Fibroblast of upper back skin (primary cell): ENCODE data around the gene STK17B.
A peak's percentile ranks its signal among the peaks of the same experiment; 100 is the strongest.

Experiments used
- DNase-seq: peaks from one replicate; pipeline ENCODE4 v3.0.0-alpha.2; 2013

STK17B gene

DNA sequence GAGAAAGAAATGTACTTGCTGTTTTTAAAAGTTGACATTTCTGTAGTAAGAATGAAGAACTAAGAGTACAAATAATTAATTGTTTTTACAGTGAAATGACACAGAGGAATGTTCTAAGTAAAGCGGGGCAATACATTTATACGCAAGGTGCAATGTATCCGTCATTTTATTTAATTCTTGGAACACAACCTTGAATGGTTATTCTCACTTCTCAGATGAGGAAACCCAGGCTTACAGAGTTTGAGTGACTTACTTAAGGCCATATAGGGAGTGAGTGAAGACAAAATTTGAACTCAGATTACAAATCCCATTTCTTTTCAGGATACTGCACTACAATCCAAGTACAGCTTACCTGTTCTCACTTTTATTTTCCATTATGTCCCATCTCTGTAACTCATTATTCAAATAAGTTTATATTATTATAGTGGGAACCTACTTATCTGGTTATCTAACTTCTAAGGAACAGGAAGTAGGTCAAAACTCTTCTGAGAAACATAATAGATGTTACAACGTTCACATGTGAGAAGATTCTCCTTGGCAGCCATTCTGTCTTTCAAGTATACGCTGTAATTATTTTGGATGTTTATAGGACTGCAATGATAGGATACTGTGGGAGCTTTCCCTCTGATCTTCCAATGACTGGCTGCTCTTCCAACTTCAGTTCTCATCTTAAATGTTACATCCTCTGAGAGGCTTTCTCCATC is 12.3 kb upstream of the STK17B start:
- DNase-seq: no peak

DNA sequence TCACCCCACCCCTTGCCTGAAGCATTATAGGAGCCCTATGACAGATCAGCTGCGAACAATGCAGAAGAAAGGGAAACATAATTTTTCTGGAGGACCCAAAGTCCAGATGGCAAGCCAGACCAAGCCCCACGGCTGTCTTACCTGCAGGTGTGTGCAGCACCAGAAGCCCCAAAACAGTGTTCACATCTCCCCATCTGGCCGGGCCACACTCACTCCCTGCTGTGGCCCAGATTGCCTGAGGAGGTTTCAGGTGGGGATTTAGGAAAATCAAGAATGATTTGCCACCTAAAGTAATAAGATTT is 11.7 kb upstream of the STK17B start:
- no peak for DNase-seq

DNA sequence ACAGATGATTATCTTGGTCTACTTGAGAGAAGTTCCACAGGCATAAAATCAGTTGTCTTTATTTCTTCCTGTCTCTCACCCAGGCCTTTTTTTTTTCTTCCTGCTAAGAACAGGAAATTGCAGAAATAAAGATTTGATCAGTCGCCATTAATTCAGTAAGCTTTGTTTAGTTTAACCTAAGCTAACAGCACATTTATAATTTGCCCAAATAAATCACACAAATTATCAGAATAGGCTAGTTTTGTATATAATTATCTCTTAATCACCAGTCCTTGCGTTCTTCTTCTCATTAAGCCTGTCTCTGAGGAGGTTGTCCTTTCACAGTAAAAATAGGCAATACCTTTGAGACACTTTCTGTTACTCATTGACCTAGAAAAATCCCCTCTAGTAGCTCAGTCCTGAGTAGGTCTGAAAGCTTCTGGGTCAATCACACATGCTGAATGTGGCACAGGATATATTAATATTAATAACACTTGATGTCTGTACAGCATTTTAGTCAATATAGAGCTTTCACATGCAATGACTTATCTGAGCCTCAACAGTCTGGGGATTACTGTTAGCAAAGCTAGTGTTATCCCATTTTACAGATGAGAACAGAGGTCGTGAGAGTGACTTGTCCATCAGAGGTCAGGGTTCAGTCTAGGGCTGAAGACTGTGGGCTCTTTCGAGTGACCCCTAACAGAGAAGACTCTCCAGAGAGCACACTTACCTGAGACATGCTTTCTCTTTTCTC is 11.2 kb upstream of the STK17B start:
- no peak for DNase-seq

DNA sequence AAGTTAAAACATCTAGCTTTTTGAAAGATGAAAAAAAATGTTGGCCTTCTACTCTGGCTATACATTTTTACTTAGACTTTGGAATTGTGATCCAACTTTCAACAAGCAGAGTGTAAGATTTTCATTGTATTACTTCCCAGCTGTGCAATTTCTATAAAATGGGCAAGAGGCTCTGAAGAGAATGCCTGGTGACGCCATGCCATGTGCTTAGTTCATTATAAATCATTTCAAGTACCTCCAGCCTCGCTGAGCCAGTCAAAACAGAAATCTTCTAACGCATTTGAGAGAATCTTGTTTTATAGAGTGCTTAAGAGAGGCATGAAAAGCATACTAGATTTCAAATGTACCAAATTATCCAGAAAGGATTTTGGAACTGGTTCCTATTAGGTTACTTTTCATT is 10.1 kb upstream of the STK17B start:
- no peak for DNase-seq

DNA sequence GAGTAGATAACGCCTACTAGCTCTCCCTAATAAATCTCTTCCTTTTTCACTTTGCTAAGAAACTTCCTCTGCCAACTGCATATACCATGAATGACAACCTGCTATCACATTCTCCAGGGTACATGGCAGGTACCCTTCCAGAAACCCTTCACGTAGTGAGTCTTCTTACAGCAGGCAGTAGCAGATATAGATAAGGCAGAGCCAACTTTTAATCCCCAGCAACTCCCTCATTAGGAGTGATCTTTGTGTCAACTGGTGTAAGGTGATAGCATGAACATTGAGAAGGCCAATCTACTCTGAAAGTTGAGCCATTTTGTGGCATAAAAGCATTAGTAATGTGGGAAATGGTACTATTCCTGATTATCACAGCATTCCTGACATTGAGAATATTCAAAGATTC is 5.7 kb upstream of the STK17B start:
- DNase-seq: no peak

DNA sequence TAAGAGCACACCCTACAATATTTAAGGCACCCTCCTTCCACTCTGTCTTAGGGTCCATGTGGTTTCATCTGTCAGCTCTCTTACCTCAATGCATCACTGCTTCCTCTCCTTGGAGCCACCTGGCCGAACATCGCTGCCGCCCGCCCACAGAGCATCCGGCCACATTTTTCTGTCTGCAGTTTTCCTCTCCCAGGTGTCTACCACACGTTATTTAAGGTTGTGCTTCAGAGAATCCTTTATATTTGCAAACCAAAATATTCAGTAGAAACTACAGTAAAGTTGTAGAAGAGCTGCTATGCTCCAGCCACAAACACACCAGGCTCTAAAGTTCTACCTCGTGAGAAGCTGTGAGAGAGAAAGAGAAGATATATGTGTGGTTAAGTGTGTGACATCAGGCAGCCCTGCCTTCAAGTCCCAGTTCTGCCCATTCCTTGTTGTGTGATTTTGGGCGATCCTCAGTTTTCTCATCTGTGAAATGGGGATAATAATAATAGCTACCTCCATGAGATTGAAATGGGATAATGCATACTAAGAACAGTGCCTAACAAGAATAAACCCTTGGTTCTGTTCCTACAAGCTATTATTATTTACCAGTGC is 4.9 kb upstream of the STK17B start:
- no peak for DNase-seq

DNA sequence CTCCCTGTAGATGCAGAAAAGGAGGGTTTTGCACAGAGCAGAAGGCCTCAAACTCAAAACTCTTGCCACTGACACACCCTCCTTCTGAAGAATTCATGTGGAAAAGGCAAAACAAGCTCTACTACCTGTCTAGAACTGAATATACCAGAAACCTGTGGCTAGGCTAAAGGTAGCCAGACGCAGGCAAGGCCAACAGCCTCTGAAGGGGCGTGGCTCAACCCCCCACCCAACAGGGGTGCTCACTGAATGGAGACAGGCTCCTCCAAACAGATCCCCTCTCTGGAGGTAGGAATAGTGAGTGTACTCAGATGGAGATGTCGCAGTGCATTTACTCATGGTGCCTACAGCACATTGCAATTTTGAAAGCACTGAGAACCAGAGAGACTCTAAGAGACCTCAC is 3.0 kb upstream of the STK17B start:
- no peak for DNase-seq

DNA sequence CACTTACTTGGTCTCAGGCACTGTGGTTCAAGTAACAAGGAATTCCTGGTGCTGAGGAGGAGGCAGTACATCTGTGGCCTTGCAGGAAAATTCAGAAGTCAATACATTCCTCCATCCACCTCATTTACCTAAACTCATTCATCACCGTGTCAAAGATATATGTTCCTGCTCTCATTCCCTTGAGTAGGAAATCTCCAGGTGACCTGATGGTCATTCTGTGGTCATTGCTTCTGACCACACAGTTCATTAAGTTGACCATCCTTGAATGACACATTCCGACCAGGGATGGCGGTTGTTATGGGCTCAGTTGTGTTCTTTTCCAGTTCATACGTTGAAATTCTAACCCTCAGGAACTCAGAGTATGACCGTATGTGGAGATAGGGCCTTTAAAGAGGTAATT is 2.1 kb upstream of the STK17B start:
- no peak for DNase-seq

DNA sequence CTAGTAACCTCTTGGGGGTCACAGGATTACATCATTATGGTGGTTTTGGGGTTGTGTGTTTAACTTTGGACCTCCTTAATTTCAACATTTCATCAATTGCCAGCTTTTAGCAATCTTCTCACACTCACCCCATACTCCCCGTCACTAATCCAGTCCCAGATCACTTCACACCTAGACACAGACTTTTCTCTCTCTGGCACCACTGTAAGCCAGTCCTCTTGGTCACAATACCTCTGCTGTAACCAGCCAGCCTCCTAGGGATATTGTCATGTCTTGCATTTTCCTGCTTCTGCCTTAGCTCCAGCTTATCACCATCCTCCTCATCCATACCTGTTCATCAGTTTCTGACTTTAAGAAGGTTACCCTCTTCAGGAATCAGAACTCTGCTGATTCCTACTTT is 1.6 kb upstream of the STK17B start:
- no peak for DNase-seq

DNA sequence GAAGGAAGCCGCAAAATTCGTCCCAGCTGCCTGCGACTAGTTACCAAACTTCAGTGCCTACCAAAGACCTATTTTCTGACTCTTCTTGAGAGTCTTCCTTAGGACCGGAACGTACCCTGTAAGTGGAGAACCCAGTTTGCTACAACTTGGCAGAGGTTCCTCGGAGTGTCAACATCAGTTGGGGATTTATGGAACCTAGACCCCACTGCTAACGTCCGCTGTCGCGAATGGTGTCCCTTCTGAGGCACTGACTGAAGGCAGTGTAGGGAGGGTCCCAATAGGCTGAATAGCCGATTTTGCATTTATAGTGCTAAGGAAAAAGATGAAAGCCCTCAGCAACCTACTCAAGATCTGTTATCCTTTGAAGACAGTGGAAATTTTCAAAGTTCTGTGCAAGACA is 568 bp upstream of the STK17B start:
- no peak for DNase-seq

DNA sequence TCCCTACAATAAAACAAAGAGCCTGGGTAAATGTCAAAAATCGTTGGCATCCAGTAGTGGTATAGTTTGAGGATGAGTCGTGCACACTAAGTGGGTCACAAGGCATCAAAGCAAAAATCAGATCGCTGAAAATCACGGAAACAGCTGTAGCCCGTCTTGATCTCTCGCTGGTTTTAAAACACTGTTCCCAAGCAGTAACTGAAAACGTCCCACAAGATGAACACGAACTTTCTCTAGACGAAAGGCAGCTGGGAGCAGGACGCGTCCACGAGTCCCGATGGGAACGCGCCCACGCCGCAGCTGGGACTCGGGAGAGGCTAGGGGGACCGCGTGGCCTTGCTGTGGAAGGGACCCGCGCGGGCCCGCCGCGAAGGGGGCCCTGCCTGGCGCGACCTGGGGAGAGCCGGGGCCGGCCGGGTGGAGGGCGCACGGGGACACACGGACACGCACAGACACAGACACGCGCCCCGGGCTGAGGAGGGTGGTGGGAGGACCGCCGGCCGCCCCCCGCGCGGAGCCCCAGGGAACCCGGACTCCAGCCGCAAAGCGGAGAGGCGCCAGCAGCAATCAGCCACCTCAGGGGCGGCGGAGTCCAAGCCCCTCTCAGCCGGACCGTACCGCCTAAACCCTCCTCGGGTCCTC is 651 bp downstream of the STK17B start:
- DNase-seq: peak; percentile 44

DNA sequence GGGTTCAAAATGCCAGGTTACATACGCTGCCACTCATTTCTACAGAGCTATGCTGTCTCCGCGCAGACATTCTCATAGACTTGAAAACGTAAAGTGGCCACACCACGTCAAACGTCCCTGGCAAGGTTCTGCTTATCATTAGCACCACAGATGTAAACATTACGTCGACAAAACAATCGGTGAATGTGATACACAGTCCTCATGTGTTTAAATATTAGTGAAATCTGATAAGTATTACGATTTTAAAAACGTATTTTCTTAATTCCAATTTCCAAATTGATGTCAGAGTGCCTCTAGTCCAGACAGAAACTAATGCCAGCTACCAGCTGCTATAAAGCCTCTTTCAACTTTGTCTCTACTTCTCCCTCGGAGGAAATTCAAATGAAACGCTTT is 1.2 kb downstream of the STK17B start:
- peak; percentile 36 for DNase-seq

DNA sequence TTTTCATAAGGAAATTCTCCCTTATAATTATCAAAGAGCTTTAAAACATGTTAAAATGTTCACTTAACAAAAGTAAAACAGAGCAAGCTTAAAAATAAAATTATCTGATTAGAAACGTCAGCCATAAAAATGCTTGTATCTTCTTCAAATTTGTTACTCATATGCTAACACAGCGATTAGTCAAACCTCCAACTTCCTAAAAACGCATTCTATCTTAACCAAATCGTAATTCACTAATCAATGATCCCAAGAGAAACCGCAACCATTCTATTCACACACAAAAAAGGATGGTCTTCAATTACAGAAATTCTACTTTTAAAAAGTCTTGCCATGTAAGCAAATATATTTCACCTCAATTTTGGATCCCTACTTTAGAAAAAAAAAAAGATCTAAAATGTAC is 1.9 kb downstream of the STK17B start:
- DNase-seq: no peak

DNA sequence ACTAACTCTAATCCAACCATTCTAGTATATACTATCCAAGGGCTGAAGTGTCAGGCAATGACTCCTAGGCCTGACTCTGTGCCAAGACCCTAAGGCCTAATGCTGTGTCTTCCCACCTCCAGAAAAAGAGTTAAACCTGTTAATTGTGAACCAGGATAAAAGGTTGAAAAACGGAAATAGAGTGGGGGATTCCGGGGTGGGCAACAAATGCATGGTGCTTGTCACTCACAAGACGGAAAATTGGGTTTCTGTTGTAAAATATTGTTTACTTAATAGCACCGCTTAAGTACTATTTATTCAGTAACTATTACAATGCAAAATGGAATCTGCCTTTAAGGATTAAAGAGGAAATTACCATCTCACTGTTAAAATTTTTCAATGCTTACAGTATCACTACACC is 3.2 kb downstream of the STK17B start:
- peak; percentile 57 for DNase-seq

DNA sequence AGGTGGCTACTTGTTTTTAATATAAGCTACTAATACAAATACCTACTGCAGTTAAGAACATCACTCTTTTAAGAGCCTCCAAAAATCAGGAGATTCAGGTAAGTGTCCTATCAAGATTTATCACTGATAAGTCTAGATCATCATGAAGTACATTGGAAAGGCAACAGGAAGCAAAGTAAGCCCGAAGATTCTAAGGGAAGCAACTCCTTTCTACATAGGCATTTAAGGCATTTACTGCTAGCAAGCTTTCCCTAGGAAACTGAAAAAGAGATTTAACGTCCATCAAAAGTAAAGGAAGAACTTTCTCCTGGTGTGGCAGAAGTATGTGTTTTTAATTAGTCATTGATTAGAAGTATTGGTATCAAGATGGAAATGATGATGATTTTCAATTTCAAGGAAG is 3.7 kb downstream of the STK17B start:
- no peak for DNase-seq

DNA sequence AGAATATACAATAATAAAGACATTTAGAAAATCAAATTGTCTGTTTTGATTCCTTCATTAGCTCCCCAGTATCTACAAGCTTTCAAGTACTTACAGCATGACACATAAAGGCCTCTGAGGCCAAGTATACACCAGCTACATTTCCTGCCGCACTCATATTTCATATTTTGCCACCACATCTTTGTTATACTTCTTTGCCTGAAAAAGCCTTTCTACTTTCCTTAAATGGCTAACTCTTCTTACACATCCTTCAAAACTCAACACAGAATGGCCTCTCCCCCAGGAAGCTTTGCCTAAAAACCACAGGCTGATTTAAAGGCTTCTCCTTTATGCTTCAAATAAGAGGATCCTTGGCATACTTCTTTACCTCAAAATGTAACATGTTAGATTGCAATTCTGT is 4.5 kb downstream of the STK17B start:
- DNase-seq: peak; percentile 96

DNA sequence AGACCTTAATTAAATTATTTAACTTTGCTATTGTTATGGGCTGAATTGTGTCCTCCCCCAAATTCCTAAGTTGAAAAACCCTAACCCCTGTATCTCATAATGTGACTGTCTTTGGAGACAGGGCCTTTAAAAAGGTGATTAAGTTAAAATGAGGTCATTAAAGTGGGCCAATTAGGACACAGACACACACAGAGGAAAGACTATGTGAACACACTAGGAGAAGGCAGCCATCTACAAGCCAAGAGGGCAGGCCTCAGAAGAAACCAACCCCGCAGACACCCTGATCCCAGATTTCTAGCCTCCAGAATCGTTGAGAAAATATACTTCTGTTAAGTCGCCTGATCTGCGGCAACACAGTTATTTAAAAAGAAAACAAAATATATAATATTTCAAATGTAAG is 6.4 kb downstream of the STK17B start:
- DNase-seq: no peak

DNA sequence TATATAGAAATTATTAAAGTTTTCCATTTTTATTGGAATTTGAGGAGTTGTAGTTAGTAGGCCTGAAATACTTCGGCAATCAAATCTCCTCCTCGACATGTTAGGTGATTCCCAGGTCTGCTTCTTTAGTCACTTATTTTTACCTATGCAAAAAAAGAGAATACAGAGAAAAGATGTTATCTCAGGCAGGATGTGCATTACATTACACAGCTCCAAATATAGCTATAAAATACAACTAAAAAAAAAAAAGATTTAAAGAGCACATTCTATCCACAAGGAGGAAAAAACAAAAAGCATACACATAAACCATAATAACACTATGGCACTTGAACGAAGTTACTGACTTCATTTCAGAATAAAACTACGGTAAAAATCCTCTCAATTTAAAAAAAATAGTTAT is 8.1 kb downstream of the STK17B start:
- no peak for DNase-seq

DNA sequence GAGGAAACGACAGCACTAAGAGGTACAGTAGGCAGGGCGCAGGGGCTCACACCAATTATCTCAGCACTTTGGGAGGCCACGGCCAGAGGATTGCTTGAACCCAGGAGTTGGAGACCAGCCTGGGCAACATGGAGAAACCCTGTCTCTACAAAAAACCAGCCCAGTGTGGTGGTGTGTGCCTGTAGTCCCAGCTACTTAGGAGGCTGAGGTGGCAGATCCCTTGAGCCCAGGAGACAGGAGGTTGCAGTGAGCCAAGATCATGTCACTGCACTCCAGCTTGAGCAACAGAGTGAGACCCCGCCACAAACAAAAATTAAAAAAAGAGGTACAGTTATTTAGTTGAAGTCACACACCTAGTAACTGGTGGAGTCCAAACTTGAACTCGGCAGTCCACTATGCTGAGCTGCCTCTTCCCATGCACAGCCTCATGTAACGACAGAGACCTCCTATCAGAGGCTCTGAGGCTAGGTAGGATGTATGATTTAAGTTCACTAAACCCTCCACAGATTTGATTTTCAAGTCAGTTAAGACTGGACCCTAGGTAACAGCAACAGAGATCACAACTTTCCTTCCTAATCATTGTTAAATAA is 8.7 kb downstream of the STK17B start:
- no peak for DNase-seq

DNA sequence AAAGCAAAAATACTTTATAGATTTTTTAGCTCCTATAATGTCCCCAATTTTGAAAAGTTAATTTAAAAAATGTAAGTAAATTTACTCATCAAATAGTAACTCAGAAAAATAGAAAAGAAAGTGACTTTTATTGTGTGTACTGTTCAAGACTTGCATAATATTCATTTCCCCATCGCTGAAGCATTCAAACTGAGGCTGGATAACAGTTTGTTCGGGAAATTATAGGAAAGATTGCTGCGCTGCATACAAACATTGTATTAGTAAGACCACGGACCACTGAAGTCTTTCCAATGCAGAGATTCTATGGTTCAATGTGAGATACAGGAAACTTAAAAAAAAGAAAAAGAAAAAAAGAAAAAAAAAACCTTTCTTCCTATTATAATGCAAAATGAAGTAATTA is 10.4 kb downstream of the STK17B start:
- no peak for DNase-seq

DNA sequence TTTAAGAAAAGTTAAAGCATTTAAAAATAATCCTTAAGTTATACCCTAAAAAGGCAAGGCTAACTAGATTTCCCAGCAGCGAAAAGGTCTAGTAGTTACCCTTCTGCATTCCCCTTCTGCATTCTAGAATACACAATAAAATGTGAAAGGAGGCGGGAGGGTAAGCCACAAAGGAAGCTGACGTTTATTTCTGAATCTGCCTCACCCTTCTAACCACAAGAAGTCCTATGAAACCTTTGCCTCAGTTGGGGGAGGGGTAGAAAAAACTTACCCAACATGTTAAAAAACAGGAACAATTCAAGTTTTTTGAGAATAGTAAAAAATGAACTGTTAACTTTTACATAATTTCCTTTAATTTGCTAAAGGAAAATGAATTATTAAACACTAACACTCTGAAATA is 11.3 kb downstream of the STK17B start:
- DNase-seq: peak; percentile 94

DNA sequence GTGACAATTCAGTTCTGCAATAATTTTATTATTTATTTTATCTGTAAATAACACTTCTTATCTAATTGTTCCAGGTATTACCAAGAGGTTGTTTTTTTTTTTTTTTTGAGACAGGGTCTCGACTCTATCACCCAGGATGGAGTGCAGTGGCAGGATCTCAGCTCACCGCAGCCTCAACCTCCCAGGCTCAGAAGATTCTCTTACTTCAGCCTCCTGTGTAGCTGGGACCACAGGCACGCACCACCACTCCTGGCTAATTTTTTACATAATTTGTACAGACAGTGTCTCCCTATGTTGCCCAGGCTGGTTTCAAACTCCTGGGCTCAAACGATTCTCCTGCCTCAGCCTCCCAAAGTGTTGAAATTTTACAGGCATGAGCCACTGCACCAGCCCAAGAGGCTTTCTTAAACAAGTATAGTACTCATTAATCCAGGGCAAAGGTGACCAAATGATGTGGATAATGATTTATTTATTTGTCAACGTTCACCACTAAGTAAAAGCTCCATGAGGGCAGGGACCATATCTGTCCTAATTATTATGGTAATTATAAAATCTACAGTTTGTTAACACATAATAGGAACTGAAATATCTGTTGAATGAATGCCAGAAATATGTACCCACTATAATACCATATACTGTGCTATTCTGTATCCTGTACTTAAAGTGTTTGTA is 12.0 kb downstream of the STK17B start:
- no peak for DNase-seq

DNA sequence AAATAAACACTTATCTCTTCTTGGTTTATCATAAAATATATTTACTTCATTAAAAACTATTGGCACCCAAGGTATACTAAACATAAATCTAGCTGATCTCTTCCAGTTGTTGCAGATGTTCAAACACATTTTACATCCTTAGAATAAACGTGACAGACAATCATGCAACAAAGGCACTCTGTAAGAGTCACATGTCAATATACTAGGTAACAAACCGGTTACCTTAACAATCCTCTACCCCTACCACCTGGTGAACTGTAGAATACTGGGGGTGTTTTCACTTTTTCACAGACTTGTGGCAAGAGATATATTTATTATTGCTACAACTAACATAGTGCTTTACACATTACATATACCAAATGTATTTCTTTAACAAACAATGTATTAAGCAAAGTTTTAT is 15.8 kb downstream of the STK17B start:
- DNase-seq: no peak
